GM18505 (cell line): Measurements from ENCODE around the gene EPHA3.

Experiments
- ATAC-seq: cut with Tn5 transposase; IDR thresholded peaks from one replicate; pipeline ENCODE4 v1.9.1; 2021; ENCODE audit not compliant: unreplicated experiment
- POLR2A ChIP-seq: IDR thresholded peaks from 4 replicates; pipeline ENCODE4 v1.6.1; 2011; ENCODE audit warnings: borderline replicate concordance; ENCODE audit not compliant: insufficient read depth, insufficient read length; ENCODE audit errors: extremely low read depth

Gene EPHA3

DNA sequence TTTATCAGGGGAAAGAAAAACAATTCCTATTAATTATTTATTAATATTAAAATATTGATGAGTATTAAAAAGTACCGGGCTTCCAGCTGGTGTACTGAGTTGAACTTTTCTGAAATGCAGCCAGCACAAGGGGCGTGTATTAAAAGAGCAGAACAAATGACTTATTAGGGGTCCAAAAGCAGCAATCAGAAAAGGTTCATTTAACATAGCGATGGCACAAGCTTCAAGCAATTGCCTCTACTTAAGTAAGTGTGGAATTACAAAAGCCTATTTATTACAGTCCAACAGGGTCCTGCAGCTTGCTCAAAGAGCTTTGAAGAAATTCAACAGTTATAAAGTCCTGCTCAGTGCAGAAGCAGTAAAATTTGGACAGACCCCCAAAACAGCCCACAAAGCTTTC, 285.6 kb downstream of the EPHA3 start:
- ATAC-seq, result no peak
- TF ChIP-seq POLR2A, result no peak

DNA sequence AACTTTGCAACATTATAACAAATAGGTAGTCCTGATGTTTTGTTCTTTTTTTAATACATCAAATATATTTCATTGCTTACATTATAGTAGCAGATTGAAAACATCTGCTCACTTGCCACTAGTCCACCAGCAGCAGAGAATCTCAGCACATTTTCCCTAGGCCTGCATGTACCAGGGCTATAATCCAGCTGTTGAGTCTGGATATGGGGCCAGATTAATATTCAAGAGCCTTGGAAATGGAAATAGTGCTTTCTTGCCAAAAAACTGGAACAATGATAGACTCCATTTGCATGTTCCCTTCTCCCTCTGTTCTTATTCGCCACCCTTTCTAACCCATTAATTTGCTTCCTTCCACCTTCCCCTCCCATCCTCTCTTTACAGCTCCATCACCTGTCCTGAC, 288.0 kb downstream of the EPHA3 start:
- ATAC-seq, result no peak
- TF ChIP-seq POLR2A, result no peak

DNA sequence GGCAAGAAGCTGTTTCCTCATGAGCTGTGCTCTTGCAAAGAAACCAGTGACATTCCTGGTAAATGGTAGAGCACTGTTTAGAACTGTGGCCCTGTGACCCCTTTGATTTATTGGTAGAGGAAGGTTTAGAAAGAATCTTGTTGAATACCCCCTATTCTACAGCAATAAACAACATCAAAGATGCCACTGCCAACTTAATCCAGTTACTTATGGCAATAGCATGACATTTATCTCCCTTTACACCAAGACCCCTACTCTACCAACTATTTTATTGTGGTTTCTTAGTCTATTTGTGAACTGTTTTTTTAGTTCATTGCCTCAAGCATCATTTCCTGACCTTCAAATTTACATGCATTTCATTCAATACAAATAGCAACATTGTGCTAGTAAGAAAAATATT, 288.6 kb downstream of the EPHA3 start:
- no peak for ATAC-seq

DNA sequence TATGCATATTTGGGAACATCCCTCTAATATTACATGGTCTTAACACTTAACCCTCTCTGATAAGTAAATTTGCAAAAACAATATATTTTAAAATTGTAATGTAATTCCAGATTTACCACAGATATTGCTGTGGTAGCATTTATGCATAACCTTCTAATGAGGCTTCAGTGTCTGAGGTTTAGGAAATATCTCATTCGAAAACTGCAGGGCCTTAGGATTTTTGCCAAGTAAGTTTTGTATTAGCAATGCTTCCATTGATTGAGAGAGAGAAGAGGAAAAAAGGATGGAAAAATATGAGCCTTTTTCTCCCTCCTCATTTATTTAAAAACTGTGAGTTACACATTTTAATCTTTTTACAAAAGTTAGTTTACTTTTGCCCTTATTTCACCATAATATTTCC, 294.6 kb downstream of the EPHA3 start:
- no peak for TF ChIP-seq POLR2A
- ATAC-seq, result no peak

More for the DNA sequence above, 288.6 kb downstream of the EPHA3 start:
- TF ChIP-seq POLR2A, result no peak

DNA sequence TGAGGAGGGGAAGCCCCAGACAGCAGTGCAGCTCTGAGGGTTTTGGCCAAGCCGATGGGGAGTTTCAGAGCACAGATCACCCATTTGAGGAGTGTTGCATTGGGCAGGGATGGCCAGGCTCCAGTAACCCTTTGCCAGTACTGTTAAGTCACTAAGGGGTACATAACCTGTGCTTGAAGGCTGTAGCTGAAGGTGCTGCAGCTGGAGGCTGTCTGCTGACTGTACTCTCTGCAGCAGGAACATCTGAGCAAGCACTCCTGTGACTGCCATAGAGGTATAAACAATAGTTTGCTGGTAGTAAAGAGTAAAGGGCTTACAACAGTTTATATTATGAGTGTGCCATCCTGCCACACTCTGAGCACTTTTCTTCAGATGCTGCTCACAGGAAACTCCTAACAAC, 297.8 kb downstream of the EPHA3 start:
- TF ChIP-seq POLR2A, result no peak
- ATAC-seq, result no peak

DNA sequence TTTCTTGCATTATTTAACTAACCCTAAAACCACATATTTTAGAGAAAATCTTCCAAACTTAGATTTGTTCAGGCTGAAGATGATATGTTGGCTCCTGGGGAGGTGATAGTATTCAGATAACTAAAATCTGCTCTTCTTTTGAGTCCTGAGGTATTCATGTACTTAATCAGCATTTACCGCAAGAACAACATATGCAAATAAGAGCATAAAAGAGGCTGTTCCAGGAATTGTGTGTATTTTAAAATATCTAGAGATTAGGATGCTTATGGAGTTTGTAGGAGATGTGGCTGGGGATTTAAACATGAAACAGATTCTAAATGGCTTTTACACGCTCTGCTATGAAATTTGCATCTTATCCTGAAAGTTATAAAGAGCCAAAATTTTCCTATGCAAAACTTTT, 298.2 kb downstream of the EPHA3 start:
- no peak for TF ChIP-seq POLR2A
- ATAC-seq, result no peak

DNA sequence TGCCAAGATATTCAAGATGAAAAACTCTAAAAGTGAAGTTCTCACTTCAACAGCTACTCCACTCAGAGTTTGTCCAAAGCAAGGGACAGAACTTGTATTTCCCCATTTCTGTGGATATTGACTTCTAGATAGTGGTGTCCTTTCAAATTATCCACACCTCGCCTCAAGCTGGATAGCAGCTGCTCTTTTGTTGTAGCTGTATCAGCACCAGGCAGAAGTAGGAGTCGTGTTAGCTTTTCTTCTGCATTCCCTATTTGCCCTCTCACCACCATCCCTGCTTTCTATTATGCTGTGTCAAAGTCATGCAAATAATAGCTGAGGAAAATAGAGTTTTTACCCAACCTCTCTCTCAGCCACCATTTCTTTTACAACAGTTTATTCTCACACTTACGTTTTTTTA, 303.8 kb downstream of the EPHA3 start:
- ATAC-seq, result no peak
- TF ChIP-seq POLR2A, result no peak

DNA sequence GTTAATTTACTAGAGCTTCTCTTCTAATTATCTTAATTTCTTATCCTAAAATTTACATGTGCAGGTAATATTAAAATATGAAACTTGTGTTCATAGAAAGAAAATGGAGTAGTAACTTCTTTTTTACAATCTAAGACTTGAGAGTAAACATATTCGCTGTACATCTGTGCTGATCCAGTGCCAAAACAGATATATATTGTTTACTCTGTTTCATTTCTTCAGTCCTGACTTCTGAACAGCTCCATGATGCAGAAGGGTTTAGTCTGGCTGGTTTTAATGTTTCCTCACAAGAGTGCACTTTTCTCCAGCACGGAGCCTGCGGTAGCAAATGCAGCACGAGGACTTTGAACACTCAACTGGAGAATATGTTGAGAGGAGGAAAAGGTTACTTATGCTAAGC, 306.8 kb downstream of the EPHA3 start:
- TF ChIP-seq POLR2A, result no peak
- ATAC-seq, result no peak

DNA sequence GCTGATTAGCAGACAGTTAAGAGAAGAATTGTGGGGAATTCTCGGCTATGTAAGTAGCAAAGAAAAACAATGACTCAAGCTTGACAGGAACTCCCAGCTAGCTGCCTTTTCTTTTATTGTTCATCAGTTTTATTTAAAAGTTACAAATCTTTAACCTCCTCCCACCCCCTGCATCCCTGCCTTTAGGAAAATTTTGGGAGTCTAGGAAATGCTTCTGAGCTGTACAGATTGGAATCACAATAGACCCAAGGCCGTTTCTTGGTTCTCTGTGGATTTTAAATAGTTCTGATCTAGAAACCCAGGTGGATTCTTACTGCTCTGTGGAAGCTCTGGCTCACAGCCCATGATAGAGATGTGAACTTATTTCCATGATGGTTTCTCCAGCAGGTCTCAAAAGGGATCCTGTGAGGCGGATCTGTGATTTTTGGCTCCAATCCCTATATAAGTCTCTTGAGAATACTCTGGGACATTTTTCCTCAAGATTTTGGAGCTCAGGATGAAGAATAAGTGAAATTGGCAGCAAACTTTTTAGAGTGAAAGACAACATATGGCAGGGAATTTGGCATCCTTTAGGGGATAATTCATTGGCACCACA, 312.3 kb downstream of the EPHA3 start:
- ATAC-seq, result no peak
- TF ChIP-seq POLR2A, result no peak

DNA sequence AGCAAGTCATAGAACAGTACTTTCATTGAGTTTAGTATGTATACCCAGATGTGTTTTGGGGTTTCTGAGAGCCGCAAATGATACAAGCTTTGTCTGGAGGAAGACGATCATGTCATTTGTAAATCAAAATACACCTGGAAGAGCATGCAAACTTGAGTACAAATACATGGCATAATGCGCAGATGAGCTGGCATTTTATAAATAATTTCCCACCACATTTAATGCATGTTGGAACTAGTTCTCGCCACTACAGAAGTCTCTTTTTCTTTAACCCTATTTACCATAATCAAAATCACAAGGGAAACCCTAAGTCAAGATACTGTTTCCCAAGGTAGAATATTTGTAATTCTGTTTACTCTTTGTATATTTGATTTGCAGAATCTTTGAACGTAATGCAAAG, 318.6 kb downstream of the EPHA3 start:
- TF ChIP-seq POLR2A, result no peak
- ATAC-seq, result no peak

DNA sequence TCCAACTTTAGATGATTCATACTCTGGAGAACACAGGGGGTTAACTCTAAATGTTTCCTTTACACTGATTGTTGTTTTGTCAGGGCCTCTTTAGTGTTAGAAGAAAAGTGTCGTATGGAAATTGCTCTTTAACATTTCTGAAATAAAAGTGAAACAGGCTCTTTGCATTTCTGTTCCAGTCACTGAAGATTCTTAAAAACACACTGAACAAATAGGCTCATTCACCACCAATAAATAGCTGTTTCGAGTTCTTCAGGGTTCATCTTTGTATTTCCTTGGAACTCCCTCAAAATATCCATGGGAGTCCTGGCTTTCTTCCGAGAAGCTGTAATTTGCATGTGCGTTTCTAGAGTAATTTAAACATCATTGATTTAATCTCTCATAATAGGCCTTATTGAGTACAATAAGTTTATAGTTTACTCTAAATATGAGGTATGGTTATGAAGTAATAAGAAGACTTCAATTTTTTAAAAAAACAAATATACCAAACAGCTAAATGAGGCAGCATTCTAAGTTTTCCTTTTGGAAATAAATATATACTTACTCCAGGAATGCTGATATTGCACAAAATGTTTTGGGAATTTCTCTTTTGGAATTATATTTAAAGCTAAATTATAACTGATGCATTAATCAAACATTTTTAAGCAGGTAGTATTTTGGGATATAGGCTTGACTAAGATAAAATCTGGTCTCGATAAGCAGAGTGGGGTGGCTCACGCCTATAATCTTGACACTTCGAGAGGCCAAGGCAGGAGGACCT, 327.4 kb downstream of the EPHA3 start:
- no peak for TF ChIP-seq POLR2A
- ATAC-seq, result no peak

DNA sequence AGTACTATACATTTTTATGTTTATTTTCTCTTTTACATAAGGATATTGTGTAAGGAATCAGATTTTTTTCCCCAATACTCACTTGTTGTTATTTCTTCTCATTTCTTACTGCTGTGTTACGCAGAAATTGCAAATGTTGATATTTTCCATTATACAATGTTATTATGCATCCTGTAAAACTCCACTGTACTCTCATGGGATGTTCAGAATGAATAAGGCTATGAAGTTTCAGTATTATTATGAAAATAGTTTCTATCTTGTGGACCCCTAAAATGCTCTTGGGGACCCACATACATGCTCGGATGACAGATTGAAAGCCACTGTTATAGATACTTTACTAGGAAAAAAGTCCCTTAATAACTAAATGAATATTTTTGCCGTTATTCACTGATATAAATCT, 329.4 kb downstream of the EPHA3 start:
- ATAC-seq, result no peak
- TF ChIP-seq POLR2A, result no peak

DNA sequence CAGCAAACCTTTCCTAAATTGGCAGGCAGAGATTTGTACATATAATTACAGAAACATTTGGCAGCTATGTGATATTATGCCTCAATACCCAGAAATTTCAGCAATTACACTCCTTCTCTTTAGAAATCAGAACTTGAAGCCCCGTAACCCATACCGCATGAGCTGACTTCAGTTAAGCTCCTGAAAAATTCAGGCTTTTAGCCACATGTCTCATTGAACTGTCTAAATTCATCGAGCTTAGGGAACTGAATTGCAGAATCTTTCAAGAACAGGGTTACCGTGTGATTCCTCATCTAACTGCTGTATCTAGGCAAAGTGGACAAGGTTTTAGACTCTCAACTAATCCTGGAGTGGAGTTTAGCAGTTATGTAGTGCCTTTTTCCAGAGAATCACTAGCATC, 333.0 kb downstream of the EPHA3 start:
- ATAC-seq, result no peak
- no peak for TF ChIP-seq POLR2A

DNA sequence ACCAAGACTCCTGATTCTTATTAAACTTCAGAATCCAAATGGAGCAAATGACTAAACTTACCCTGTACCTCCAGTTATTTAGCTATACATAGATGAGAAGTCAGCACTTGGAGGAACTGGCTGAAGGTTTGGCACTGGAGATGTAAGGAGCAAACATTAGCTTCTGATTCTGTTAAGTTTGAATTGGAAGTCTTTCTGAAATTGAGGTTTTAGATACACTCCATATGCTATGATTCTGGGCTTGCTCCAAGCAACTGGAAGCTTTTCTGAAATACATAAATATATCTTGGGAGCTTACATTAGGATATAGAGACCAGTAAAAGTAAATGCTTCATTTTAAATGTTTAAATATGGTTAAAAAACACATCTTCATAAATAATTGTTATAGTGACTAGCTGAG, 333.7 kb downstream of the EPHA3 start:
- ATAC-seq, result no peak

More for the DNA sequence above, 333.7 kb downstream of the EPHA3 start:
- no peak for TF ChIP-seq POLR2A
